Measurements from ENCODE around the gene NLGN4X. TPM values are rescaled to one million over a fixed set of nuclear protein-coding genes. Genes with fewer than 3 reads are reported as not detected.

NLGN4X gene
- total RNA-seq, 1 experiment from 2014 or later, result 1.2 TPM

DNA sequence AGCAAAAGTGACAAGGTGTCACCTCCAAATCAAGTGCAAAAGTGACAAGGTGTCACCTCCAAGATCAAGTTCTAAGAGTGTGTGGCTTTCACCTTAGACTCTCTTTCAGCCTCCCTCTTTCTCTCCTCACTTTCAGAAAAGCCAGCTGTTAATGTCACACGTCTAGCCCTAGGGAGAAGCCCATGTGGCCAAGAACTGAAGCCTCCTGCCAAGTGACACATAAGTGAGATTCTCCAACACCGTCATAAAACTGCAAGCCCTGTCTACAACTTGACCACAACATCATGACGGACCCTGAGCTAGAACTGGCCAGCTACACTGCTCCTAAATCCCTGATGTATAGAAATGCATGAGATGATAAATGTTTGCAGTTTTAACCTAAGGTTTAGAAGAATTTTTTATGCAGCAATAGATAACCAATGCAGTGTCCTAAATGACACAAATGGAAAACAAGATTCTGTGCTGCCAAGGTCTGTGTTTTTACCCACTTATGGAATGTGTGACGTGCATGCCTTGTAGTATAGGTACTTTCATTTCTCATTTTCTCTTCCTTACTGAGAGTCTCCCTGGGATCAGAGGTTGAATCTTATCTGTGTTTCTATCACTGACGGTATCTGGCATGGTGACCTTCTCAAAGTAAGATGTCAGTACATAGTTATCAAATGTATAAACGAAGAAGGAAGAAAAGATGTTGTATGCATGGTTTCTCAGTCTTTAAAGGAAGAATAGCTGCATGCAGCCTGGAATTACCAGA lies 25.0 kb downstream of the NLGN4X start:
- DNase-seq (ENCODE audit: low read depth in 1 of 2, low spot score in 2 of 2), result no peak
- Histone ChIP-seq H3K36me3 (no peaks in the 10 kb centered on the region), H3K27me3 (replicated peaks) (no peaks in the 10 kb centered on the region), H3K4me3 (no peak overlapping the region), H3K9me3 (replicated peaks) (no peaks in the 10 kb centered on the region), H3K4me1 (replicated peaks) (no peaks in the 10 kb centered on the region), H3K27ac (no peak overlapping the region)

- no peaks in the 10 kb centered on the region for H3K4me1 ChIP-seq (replicated peaks)
- no peak overlapping the region for H3K27ac ChIP-seq
- no peaks in the 10 kb centered on the region for H3K36me3 ChIP-seq
- H3K4me3 ChIP-seq, result no peak overlapping the region
- no peaks in the 10 kb centered on the region for H3K27me3 ChIP-seq (replicated peaks)
- no peaks in the 10 kb centered on the region for H3K9me3 ChIP-seq (replicated peaks)
- DNase-seq (ENCODE audit: low read depth in 1 of 2, low spot score in 2 of 2), result no peak
Measured at GRCh38 chrX:6199486-6199885, 29.2 kb downstream of the NLGN4X start.

GRCh38 chrX:6187256-6187655 lies 41.4 kb downstream of the NLGN4X start:
- Histone ChIP-seq H3K4me1 (replicated peaks) (no peaks in the 10 kb centered on the region), H3K36me3 (no peaks in the 10 kb centered on the region), H3K4me3 (no peak overlapping the region), H3K9me3 (replicated peaks) (no peaks in the 10 kb centered on the region), H3K27me3 (replicated peaks) (no peaks in the 10 kb centered on the region), H3K27ac (no peak overlapping the region)
- no peak for DNase-seq (ENCODE audit: low read depth in 1 of 2, low spot score in 2 of 2)

GRCh38 chrX:6184900-6185515 lies 43.7 kb downstream of the NLGN4X start:
- Histone ChIP-seq H3K36me3 (no peaks in the 10 kb centered on the region), H3K27me3 (replicated peaks) (no peaks in the 10 kb centered on the region), H3K4me1 (replicated peaks) (no peaks in the 10 kb centered on the region), H3K4me3 (no peak overlapping the region), H3K27ac (no peak overlapping the region), H3K9me3 (replicated peaks) (no peaks in the 10 kb centered on the region)
- no peak for DNase-seq (ENCODE audit: low read depth in 1 of 2, low spot score in 2 of 2)

GRCh38 chrX:6175914-6176313 lies 52.8 kb downstream of the NLGN4X start:
- Histone ChIP-seq H3K36me3 (no peaks in the 10 kb centered on the region), H3K4me1 (replicated peaks) (no peaks in the 10 kb centered on the region), H3K27ac (no peak overlapping the region), H3K9me3 (replicated peaks) (no peaks in the 10 kb centered on the region), H3K4me3 (no peak overlapping the region), H3K27me3 (replicated peaks) (no peaks in the 10 kb centered on the region)
- no peak for DNase-seq (ENCODE audit: low read depth in 1 of 2, low spot score in 2 of 2)

GRCh38 chrX:6170424-6170823 lies 58.2 kb downstream of the NLGN4X start:
- H3K9me3 ChIP-seq (replicated peaks), result no peaks in the 10 kb centered on the region
- no peak overlapping the region for H3K4me3 ChIP-seq
- H3K27ac ChIP-seq, result no peak overlapping the region
- no peaks in the 10 kb centered on the region for H3K36me3 ChIP-seq
- DNase-seq (ENCODE audit: low read depth in 1 of 2, low spot score in 2 of 2), result no peak
- H3K27me3 ChIP-seq (replicated peaks), result no peaks in the 10 kb centered on the region
- no peaks in the 10 kb centered on the region for H3K4me1 ChIP-seq (replicated peaks)

DNA sequence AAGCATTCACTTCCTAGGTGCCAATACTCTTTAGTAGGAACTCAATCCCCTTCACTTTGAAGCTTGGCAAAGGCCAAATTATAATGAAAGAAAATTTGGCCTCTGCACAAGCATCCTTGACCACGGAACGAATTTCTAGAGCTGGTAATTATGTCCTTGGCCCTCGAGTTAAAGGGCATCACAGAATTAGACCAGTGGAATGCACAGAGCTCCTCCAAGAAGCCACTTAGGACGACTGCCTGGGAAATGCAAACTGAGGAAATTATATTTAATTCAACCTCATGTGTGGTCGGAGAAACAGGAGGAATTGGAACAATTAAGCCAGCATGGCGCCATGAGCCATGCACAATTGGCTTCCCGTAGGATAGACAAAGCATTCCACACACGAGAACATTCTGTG lies 59.3 kb downstream of the NLGN4X start:
- no peak overlapping the region for H3K4me3 ChIP-seq
- H3K27ac ChIP-seq, result no peak overlapping the region
- peak in 1 of 2 experiments; percentile 5 for DNase-seq (ENCODE audit: low read depth in 1 of 2, low spot score in 2 of 2)
- no peaks in the 10 kb centered on the region for H3K36me3 ChIP-seq
- no peaks in the 10 kb centered on the region for H3K4me1 ChIP-seq (replicated peaks)
- H3K27me3 ChIP-seq (replicated peaks), result no peaks in the 10 kb centered on the region
- H3K9me3 ChIP-seq (replicated peaks), result no peaks in the 10 kb centered on the region

DNA sequence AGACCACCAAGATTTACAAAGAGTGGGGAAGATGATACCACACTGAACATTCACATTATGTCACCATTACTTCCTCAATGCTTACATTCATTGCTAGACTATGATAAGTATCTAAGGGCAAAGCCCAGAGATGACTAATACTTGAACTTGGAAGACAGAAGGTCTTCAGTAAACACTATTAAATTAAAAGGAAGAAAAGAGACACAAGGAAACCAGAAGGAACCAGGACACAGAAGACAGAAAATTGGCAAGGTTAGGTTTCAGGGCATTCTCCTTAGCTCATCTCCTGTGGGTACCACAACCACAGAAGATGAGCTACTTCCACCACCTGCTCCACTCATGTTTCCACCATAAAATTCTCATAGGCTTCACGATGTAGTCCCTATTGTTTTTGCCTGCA lies 64.9 kb downstream of the NLGN4X start:
- no peak for DNase-seq (ENCODE audit: low read depth in 1 of 2, low spot score in 2 of 2)
- Histone ChIP-seq H3K4me3 (no peak overlapping the region), H3K4me1 (replicated peaks) (no peaks in the 10 kb centered on the region; the same call in 1 of the 2 replicates), H3K27me3 (replicated peaks) (no peaks in the 10 kb centered on the region), H3K9me3 (replicated peaks) (no peaks in the 10 kb centered on the region), H3K36me3 (no peaks in the 10 kb centered on the region), H3K27ac (no peak overlapping the region)

- Histone ChIP-seq H3K9me3 (replicated peaks) (no peaks in the 10 kb centered on the region), H3K36me3 (no peaks in the 10 kb centered on the region), H3K27ac (no peak overlapping the region), H3K27me3 (replicated peaks) (no peaks in the 10 kb centered on the region), H3K4me1 (replicated peaks) (no peaks in the 10 kb centered on the region; the same call in 1 of the 2 replicates), H3K4me3 (no peak overlapping the region)
- no peak for DNase-seq (ENCODE audit: low read depth in 1 of 2, low spot score in 2 of 2)
Measured at GRCh38 chrX:6159468-6159867, 69.2 kb downstream of the NLGN4X start.

DNA sequence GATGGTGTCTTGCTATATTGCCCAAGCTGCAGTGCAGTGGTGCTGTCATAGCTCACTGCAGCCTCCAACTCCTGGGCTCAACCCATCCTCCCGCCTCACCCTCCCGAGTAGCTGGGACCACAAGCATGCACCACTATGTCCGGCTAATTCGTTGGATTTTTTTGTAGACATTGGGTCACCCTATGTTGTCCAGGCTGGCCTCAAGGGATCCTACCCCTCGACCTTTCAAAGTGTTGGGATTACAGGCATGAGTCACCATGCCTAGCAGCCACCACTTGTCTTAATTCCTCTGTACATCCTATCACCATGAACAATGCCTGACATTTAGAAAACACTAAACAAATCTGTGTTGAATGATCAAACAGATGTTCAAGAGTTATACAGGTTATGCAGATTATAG lies 76.7 kb downstream of the NLGN4X start:
- H3K4me3 ChIP-seq, result no peak overlapping the region
- no peaks in the 10 kb centered on the region for H3K36me3 ChIP-seq
- H3K27ac ChIP-seq, result no peak overlapping the region
- no peaks in the 10 kb centered on the region for H3K27me3 ChIP-seq (replicated peaks)
- H3K9me3 ChIP-seq (replicated peaks), result no peaks in the 10 kb centered on the region
- peaks cover 6% of the 10 kb centered on the region for H3K4me1 ChIP-seq (replicated peaks)
- DNase-seq (ENCODE audit: low read depth in 1 of 2, low spot score in 2 of 2), result peak; percentile 2 to 27

GRCh38 chrX:6149060-6149872 lies 79.4 kb downstream of the NLGN4X start:
- Histone ChIP-seq H3K27me3 (replicated peaks) (no peaks in the 10 kb centered on the region), H3K36me3 (no peaks in the 10 kb centered on the region), H3K4me1 (replicated peaks) (peaks cover 6% of the 10 kb centered on the region), H3K27ac (peak overlapping the region; percentile 88), H3K9me3 (replicated peaks) (no peaks in the 10 kb centered on the region), H3K4me3 (no peak overlapping the region)
- DNase-seq (ENCODE audit: low read depth in 1 of 2, low spot score in 2 of 2), result peak; percentile 39 to 64

DNA sequence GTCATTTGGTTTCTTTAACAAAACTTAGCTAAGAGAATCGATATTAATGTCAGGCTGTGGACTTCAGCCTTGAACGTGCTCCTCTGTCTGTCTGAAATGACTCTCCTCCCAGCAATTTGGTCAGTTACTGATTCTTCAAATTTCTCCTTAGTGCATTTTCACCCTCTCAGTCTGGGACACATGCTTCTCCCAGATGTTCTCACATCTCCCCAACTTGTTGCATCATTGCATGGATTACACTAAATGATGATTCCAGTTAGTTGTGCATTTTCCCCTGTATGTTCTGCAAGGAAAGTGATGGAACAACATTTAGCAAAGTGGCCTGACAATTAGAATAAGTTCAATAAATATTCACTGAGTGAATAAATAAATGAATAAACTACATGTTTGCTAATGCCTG lies 94.4 kb downstream of the NLGN4X start:
- Histone ChIP-seq H3K9me3 (replicated peaks) (no peaks in the 10 kb centered on the region), H3K4me3 (no peak overlapping the region), H3K36me3 (no peaks in the 10 kb centered on the region), H3K27me3 (replicated peaks) (no peaks in the 10 kb centered on the region), H3K4me1 (replicated peaks) (no peaks in the 10 kb centered on the region), H3K27ac (no peak overlapping the region)
- DNase-seq (ENCODE audit: low read depth in 1 of 2, low spot score in 2 of 2), result no peak

DNA sequence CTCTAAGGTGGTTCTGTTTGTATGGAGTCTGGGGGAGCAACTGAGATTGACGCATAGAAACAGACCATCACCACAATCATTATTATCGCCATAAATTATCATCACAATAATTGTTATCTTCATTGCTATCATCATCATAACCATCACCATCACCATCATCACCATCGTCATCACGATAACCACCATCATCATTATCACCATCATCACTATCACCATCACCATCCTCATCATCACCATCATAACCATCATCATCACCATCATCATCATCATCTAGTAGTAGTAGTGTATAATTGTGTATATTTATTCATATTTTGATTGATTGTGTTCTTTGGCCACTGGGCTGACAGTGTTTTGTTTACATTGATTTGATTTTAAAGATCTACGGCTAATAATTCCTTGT lies 95.7 kb downstream of the NLGN4X start:
- no peak overlapping the region for H3K27ac ChIP-seq
- H3K4me1 ChIP-seq (replicated peaks), result no peaks in the 10 kb centered on the region
- H3K36me3 ChIP-seq, result no peaks in the 10 kb centered on the region
- no peak overlapping the region for H3K4me3 ChIP-seq
- no peaks in the 10 kb centered on the region for H3K27me3 ChIP-seq (replicated peaks)
- no peak for DNase-seq (ENCODE audit: low read depth in 1 of 2, low spot score in 2 of 2)
- no peaks in the 10 kb centered on the region for H3K9me3 ChIP-seq (replicated peaks)

DNA sequence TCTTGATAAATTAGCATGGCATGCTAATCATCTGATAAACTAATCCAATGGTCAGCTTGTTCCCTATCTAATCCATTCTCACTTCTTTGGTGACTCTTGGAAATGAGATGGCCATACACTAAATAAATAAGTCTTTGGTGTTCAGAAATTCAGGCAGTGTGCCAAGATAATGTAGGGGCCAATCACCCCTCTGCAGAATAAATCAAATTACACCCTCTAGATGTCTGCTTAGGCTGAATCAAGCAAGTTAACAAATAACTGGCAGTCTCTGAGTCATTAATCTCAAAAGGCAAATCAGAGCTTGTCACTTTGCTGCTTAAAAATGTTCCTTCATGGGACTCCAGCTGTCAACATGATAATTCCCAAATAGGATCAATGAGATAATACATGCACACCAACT lies 97.4 kb downstream of the NLGN4X start:
- Histone ChIP-seq H3K9me3 (replicated peaks) (no peaks in the 10 kb centered on the region), H3K4me1 (replicated peaks) (no peaks in the 10 kb centered on the region), H3K4me3 (no peak overlapping the region), H3K36me3 (no peaks in the 10 kb centered on the region), H3K27me3 (replicated peaks) (no peaks in the 10 kb centered on the region), H3K27ac (no peak overlapping the region)
- DNase-seq (ENCODE audit: low read depth in 1 of 2, low spot score in 2 of 2), result no peak
